Activated CD4-positive, alpha-beta memory T cell treated with anti-CD3 and anti-CD28 coated beads for 36 hours (primary cell): ENCODE data around the gene SDF4. TPM values are rescaled to one million over a fixed set of nuclear protein-coding genes. Genes with fewer than 3 reads are reported as not detected.

Experiments used
- CTCF ChIA-PET: fragments of 350-600 bp; sonication (Branson Sonifier 250); formaldehyde crosslinking; loops from one replicate; lab custom pipeline; 2021; ENCODE audit warnings: antibody characterized with exemption, inconsistent platforms; lab: Charles Lee
- POLR2A ChIA-PET: fragments of 350-600 bp; sonication (Branson Sonifier 250); formaldehyde crosslinking; loops from one replicate; lab custom pipeline; 2021; ENCODE audit warnings: antibody characterized with exemption; lab: Charles Lee
- DNase-seq: peaks from one replicate; pipeline ENCODE4 v3.0.0-alpha.2; 2020
- H3K27ac Mint-ChIP-seq: one replicate; pipeline ENCODE4 v1.8.0; 2021; ENCODE audit warnings: mixed read lengths
- H3K27me3 Mint-ChIP-seq: one replicate; pipeline ENCODE4 v1.8.0; 2021; ENCODE audit warnings: mixed read lengths
- H3K36me3 Mint-ChIP-seq: one replicate; pipeline ENCODE4 v1.8.0; 2021; ENCODE audit warnings: mixed read lengths
- H3K4me1 Mint-ChIP-seq: one replicate; pipeline ENCODE4 v1.8.0; 2021; ENCODE audit warnings: low read depth, mixed read lengths
- H3K4me3 Mint-ChIP-seq: one replicate; pipeline ENCODE4 v1.8.0; 2021; ENCODE audit warnings: mild to moderate bottlenecking, mixed read lengths
- H3K9me3 Mint-ChIP-seq: one replicate; pipeline ENCODE4 v1.8.0; 2021; ENCODE audit warnings: mixed read lengths
- intact Hi-C: fragments of 100-400 bp; cut with micrococcal nuclease; formaldehyde crosslinking; loops from one replicate; pipeline ENCODE4 v1.15.1; 2023
- total RNA-seq, 2 experiments: library from RNA; stranded (reverse); gene quantifications; one replicate each; pipeline ENCODE4 v1.2.3, GENCODE V29; 2021

Gene SDF4
- total RNA-seq, 2 experiments from 2014 or later = 302 to 305 TPM

DNA sequence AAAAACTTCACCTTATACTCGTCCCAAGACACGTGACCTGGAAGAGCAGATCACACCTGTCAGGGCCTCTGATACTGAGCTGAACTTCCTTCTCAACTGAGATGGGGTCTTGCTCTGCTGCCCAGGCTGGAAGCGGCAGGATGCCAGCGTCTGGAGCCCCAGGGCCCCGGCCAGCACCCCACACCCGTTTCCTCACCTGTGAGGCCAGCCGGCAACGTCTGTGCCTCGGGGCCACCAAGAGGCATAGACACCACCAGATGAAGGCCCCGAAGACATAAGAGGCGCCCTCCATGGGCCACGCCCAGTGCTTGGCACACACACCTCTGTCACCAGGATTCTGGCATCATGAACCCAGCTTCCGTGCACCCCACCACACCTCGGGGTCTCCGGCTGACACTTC is 8.5 kb downstream of the SDF4 start:
- peaks cover 41% of the 10 kb centered on the region for H3K4me1 Mint-ChIP-seq
- no peak for DNase-seq
- H3K27me3 Mint-ChIP-seq = no peaks in the 10 kb centered on the region
- CTCF ChIA-PET = interaction anchor here (1.2 kb wide), 1 partner anchor 101 kb away, joined by 3 read pairs; no protein-coding TSS in a partner anchor
- H3K4me3 Mint-ChIP-seq = no peak overlapping the region
- H3K36me3 Mint-ChIP-seq = peaks cover 58% of the 10 kb centered on the region
- intact Hi-C loops = no loop called here
- POLR2A ChIA-PET = no interaction called here
- no peaks in the 10 kb centered on the region for H3K9me3 Mint-ChIP-seq
- H3K27ac Mint-ChIP-seq = peak overlapping the region; percentile 69

DNA sequence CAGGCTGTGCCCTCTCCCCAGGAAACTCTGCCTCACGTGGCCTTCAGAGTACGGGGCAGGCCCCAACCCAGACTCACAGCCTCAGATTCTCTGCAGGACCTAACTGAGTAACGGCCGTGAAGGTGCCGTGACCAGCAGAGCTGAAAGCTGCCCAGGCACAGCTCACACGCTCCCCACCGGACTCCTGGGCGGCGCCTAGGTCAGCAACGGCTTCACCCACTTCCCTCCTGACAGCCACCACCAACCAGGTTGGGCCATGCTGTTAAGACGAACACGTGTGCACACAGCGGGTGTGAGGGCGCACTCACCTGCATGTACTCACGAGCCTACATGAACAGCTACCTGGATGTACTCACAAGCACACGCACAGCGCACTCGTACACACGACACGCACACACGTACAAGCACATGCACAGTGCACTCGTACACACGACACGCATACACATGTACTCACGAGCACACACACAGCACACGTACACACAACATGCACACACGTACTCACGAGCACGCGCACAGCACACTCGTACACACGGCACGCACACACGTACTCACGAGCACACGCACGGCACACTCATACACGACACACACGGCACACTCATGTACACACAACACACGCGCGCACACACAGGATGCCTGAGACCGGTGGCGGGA is 9.1 kb downstream of the SDF4 start:
- H3K36me3 Mint-ChIP-seq = peaks cover 63% of the 10 kb centered on the region
- ChIA-PET CTCF (interaction anchor here (1.2 kb wide), 1 partner anchor 100 kb away, joined by 3 read pairs; no protein-coding TSS in a partner anchor), POLR2A (interaction anchor here (1.0 kb wide), 1 partner anchor 9 kb away, joined by 4 read pairs; the partner anchor contains the start of genes B3GALT6 and SDF4)
- no peaks in the 10 kb centered on the region for H3K9me3 Mint-ChIP-seq
- intact Hi-C loops = no loop called here
- DNase-seq = no peak
- no peaks in the 10 kb centered on the region for H3K27me3 Mint-ChIP-seq
- H3K4me1 Mint-ChIP-seq = peaks cover 47% of the 10 kb centered on the region
- H3K4me3 Mint-ChIP-seq = no peak overlapping the region
- peak overlapping the region; percentile 69 for H3K27ac Mint-ChIP-seq

DNA sequence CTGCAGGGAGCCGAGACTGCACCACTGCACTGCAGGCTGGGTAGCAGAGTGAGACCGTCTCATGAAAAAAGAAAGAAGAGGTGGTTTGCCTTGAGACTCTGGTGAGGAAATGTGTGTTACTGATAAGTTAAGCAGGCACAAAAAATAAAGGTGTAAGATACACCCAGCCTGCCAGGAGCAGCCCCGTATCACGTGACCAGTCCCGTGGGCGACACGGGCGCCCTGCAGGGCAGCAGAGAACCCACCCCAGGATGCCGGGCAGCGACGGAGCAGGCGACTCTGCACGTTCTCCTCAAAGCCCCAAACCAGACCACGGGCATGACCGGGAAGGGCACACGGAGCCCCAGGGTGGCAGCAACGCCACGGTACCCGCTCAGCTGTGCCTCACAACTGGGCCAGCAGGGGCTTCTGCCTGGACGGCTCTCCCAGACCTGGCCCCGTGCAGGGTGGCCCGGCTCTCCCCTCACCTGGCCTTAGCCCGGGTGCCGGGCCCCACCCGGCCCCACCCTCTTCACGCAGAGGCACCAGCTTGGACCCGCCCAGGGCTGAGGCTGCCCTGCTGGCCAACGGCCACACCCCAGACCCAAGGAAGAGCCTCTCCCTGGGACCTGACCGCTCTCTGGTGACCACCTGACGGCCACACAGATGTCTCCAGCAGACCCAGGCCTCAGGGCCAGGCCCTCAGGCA is 9.8 kb downstream of the SDF4 start:
- Mint-ChIP-seq H3K4me3 (no peak overlapping the region), H3K4me1 (peaks cover 48% of the 10 kb centered on the region), H3K36me3 (peaks cover 65% of the 10 kb centered on the region), H3K27me3 (no peaks in the 10 kb centered on the region), H3K9me3 (no peaks in the 10 kb centered on the region), H3K27ac (peak overlapping the region; percentile 69)
- intact Hi-C loops = no loop called here
- CTCF ChIA-PET = no interaction called here
- POLR2A ChIA-PET = interaction anchor here (1.0 kb wide), 1 partner anchor 10 kb away, joined by 4 read pairs; the partner anchor contains the start of genes B3GALT6 and SDF4
- DNase-seq = no peak

DNA sequence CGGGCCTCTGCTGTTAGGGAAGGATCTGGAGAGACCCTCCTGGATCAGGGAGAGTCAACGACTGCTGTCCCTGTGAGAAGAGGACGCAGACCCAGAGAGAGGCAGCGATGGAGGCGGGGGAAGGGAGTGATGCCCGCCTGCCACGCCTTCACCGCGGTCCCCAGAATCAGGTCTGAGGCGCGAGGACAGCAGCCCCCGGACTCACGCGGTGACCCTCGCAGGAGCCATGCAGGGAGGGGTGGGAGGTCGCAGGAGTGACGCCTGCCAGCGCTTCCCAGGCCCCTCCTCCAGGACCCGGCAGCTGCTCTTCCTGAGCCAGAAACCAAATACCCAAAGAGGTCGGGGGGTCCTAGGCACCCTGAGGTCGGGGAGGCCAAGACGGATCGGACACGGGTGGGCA is 11.6 kb downstream of the SDF4 start:
- DNase-seq = no peak
- no peaks in the 10 kb centered on the region for H3K27me3 Mint-ChIP-seq
- H3K36me3 Mint-ChIP-seq = peaks cover 73% of the 10 kb centered on the region
- H3K9me3 Mint-ChIP-seq = no peaks in the 10 kb centered on the region
- H3K4me3 Mint-ChIP-seq = peak overlapping the region; percentile 78
- ChIA-PET CTCF (interaction anchor here (0.6 kb wide), 1 partner anchor 156 kb away, joined by 3 read pairs; no protein-coding TSS in a partner anchor), POLR2A (interaction anchor here (5.7 kb wide), 1 partner anchor 11 kb away, joined by 35 read pairs; the partner anchor contains the start of genes B3GALT6 and SDF4)
- intact Hi-C loops = no loop called here
- peaks cover 52% of the 10 kb centered on the region for H3K4me1 Mint-ChIP-seq
- peak overlapping the region; percentile 100 for H3K27ac Mint-ChIP-seq

DNA sequence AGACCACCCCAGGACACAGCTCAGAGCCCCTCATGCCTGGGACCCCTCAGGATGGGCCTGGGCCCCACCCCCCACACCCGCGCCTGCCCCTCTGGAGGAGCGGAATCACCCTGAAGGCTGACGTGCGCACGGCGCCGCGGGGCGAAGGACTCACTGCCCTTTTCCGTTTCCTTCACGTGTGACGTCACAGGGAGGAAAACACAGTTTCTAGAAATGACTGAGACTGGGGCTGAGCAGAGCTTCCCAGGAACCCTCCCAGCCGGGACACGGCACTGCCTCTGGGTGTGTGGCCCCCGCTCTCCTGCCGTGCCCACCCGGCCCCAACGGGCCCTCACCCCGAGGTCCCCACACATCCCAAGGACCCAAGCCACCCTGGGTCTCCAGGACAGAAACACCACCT is 12.5 kb downstream of the SDF4 start:
- DNase-seq = peak; percentile 88
- peaks cover 82% of the 10 kb centered on the region for H3K36me3 Mint-ChIP-seq
- no peaks in the 10 kb centered on the region for H3K9me3 Mint-ChIP-seq
- ChIA-PET POLR2A (interaction anchor here (5.5 to 5.7 kb wide), 2 partner anchors 12 to 13 kb away, joined by 35 to 107 read pairs; partner anchors contain the start of genes B3GALT6, SDF4 and TNFRSF18), CTCF (no interaction called here)
- peaks cover 60% of the 10 kb centered on the region for H3K4me1 Mint-ChIP-seq
- no peaks in the 10 kb centered on the region for H3K27me3 Mint-ChIP-seq
- peak overlapping the region; percentile 100 for H3K27ac Mint-ChIP-seq
- peak overlapping the region; percentile 78 for H3K4me3 Mint-ChIP-seq
- intact Hi-C loops = loop anchor here (5.0 kb wide), 2 partner anchors 88 to 157 kb away; partner anchors contain the start of genes ACAP3 and PUSL1

DNA sequence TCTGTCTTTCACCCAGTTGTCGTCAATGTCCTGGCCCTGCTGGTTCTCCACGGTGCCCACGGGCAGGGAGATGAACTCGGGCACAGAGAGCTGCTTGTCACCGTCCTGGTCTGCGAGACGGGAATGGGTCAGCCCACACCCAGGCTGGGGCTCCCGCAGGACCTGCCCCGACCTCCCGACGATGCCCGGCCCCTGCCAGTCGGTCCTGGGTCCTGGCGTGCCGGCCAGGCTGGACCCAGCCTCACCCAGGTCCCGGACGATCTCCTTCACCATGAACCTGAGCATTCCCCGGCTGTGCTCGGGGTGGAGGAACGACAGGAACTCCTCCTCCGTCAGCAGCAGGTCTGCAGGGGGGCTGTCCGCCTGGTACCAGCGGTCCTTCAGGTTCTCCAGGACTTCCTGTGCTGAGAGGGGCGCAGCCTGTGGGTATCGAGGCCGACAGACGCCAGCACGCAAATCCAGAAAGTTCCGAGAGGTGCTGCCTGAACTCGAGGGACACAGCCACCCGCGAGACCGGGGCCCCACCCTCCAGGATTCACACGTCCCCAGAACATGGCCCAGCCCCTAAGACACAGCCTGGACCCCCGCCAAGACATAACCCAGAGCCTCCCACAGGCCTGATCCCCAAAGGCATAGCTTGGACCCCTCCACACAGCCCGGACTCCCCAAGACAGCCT is 13.1 kb downstream of the SDF4 start:
- DNase-seq = no peak
- Mint-ChIP-seq H3K27me3 (no peaks in the 10 kb centered on the region), H3K4me3 (peak overlapping the region; percentile 78), H3K4me1 (peaks cover 63% of the 10 kb centered on the region), H3K27ac (peak overlapping the region; percentile 100), H3K36me3 (peaks cover 83% of the 10 kb centered on the region), H3K9me3 (no peaks in the 10 kb centered on the region)
- POLR2A ChIA-PET = interaction anchor here (5.5 to 5.7 kb wide), 2 partner anchors 12 to 13 kb away, joined by 35 to 107 read pairs; partner anchors contain the start of genes B3GALT6, SDF4 and TNFRSF18
- intact Hi-C loops = loop anchor here (5.0 kb wide), 2 partner anchors 89 to 156 kb away; partner anchors contain the start of genes ACAP3 and PUSL1
- CTCF ChIA-PET = interaction anchor here (0.9 kb wide), 1 partner anchor 96 kb away, joined by 3 read pairs; no protein-coding TSS in a partner anchor

DNA sequence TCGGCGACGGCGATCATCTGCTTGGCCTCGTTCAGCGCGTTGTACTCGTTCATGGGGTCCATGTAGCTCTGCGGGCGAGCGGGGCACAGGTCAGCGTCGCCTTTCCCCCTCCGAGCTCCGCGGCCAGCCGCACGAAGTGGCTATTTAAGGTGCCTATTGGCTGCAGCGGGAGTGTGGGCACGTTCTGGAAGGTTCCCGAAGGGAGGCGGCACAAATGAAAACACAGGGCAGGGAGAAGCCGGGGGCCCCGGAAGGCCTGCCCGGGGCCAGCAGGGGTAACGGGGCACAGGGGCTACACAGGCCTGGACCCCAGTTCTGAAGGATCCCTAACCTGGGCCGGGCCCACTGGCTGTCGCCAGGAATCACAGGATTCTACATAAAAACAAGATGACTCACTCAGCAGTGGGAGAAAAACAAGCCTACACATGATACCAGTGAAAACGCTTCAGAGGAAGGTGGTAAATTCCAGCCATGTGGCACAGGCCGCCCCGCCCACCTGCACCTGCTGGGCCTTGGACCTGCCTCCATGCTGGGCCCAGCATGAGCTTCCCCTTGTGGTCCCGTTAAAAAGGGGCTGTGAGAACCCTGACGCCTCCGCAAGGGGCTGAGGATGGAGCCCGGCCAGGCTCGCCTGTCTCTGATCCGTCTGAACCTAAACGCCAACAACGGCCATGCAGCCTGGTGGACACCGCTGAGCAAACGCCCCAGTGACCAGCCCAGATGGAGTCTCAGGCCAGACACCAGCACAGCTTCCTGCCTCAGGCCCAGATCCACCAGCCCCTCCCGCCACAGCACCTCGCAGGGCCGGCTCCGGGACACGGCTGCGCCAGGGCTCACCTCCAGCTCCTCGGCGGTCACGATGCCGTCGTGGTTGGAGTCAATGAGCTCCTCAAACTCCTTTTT is 13.9 kb downstream of the SDF4 start:
- ChIA-PET POLR2A (interaction anchor here (1.0 to 5.7 kb wide), 3 partner anchors 11 to 18 kb away, joined by 3 to 107 read pairs (median 35); partner anchors contain the start of genes B3GALT6, SDF4 and TNFRSF18), CTCF (interaction anchor here (0.9 to 3.0 kb wide), 4 partner anchors 11 to 96 kb away, joined by 3 to 18 read pairs (median 8); partner anchors contain the start of gene TNFRSF18)
- Mint-ChIP-seq H3K27ac (peak overlapping the region; percentile 100), H3K36me3 (peaks cover 82% of the 10 kb centered on the region), H3K4me3 (peak overlapping the region; percentile 78), H3K4me1 (peaks cover 62% of the 10 kb centered on the region), H3K9me3 (no peaks in the 10 kb centered on the region), H3K27me3 (no peaks in the 10 kb centered on the region)
- DNase-seq = peak; percentile 84
- intact Hi-C loops = loop anchor here (2.0 to 5.0 kb wide), 4 partner anchors 13 to 156 kb away; partner anchors contain the start of genes ACAP3 and PUSL1

DNA sequence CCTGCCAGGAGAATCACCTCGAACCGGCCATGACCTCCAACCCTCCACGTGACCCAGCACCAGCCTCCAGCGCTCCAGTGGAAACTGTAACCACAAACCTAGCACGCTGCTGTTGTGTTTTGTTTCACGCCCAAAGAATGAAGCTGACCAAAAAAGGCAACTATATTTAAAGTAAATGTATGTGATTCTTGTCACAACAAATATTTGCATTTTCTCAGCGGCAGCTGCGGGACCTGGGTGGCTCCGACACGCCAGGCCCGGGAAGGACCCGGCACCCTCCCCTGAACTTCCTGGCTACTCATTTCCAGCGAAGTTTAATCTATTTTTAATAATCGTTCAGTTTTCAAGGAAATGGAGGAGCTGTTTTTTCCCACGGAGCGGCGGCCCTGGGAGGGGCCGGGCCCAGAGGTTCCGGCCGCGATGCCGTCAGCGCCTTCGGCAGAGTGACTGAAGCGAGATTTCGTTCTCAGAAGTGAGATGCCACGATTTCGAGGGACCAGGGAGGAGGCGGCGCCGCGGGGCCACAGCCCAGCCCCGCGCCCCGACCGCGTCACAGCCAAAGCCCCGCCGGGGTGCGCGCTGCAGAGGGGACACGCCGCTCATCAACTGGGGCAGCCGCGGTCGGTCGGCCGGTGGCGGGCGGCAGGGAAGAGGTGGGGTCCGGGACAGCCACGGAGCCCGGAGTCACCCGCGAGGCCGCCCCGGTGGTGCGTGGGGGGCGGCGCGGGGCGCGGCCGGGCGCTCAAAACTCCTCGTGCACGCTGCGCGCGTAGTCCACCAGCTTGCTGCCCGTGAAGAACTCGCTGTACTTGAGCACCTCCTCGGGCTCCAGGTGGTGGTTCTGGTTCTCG is 14.8 kb downstream of the SDF4 start:
- Mint-ChIP-seq H3K4me1 (peaks cover 59% of the 10 kb centered on the region), H3K27ac (peak overlapping the region; percentile 100), H3K27me3 (no peaks in the 10 kb centered on the region), H3K4me3 (peak overlapping the region; percentile 93), H3K9me3 (no peaks in the 10 kb centered on the region), H3K36me3 (peaks cover 82% of the 10 kb centered on the region)
- DNase-seq = peak; percentile 88
- intact Hi-C loops = loop anchor here (1.0 to 5.0 kb wide), 5 partner anchors 9 to 155 kb away; partner anchors contain the start of genes ACAP3 and PUSL1
- POLR2A ChIA-PET = interaction anchor here (0.7 to 5.7 kb wide), 7 partner anchors 11 to 156 kb away, joined by 3 to 107 read pairs (median 3); partner anchors contain the start of genes B3GALT6, SDF4 and TNFRSF18
- CTCF ChIA-PET = interaction anchor here (1.7 to 3.0 kb wide), 3 partner anchors 10 to 95 kb away, joined by 6 to 18 read pairs (median 9); partner anchors contain the start of gene TNFRSF18

DNA sequence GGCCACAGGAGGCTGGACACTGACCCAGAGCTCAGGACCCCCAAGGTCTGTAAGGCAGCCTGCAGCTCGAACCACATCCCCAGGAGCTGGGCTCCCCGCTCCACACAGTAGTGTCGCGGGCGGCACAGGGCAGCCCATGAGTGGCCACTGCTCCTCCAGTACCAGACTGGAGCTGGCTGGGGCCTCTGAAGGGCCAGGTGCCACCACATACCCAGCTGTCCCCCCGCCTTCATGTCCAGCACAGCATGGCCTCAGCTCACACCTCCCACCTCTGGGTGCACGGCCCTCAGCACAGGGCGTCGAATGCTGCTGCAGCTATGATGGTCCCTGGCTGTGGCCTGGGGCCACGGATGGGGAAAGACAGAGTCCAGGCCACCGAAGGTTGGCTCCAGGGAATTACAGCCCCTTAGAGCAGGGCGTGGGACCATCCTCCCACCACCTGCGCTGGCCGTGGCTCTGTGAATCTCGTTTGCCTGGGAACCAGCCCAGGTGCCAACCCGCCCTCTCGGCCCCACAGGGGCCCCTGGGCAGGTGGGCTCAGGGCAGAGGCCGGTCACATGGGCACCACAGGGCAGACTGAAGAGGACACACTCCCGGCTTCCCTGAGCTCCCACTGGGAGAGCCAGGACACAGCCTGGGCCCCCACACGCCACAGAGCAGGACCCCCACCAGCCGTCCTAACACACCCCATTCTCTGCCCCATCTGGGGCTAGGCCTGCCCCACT is 15.8 kb downstream of the SDF4 start:
- H3K27ac Mint-ChIP-seq = peak overlapping the region; percentile 100
- ChIA-PET CTCF (interaction anchor here (1.7 to 3.0 kb wide), 3 partner anchors 9 to 94 kb away, joined by 6 to 18 read pairs (median 9); partner anchors contain the start of gene TNFRSF18), POLR2A (interaction anchor here (1.1 to 5.7 kb wide), 9 partner anchors 10 to 183 kb away, joined by 3 to 107 read pairs (median 5); partner anchors contain the start of genes B3GALT6, SDF4 and TNFRSF18)
- H3K36me3 Mint-ChIP-seq = peaks cover 80% of the 10 kb centered on the region
- DNase-seq = no peak
- intact Hi-C loops = loop anchor here (1.0 to 5.0 kb wide), 5 partner anchors 8 to 154 kb away; partner anchors contain the start of genes ACAP3 and PUSL1
- H3K27me3 Mint-ChIP-seq = no peaks in the 10 kb centered on the region
- no peaks in the 10 kb centered on the region for H3K9me3 Mint-ChIP-seq
- peaks cover 56% of the 10 kb centered on the region for H3K4me1 Mint-ChIP-seq
- peak overlapping the region; percentile 93 for H3K4me3 Mint-ChIP-seq
